ENCODE measurements around the gene HGFAC.

The HGFAC gene

GRCh38 chr4:3441501-3442459 lies at the start of gene HGFAC:
Gene HGFAC, plus strand, starts transcription at chr4:3441968. Its CDS starts 34 bp downstream, at chr4:3442002.
- H3K27ac Mint-ChIP-seq: no peak within 1 kb of the TSS
- no peaks in the 10 kb centered on the region for H3K36me3 Mint-ChIP-seq (ENCODE audit: low read depth)
- no peaks in the 10 kb centered on the region for H3K9me3 Mint-ChIP-seq
- ATAC-seq (no peak), DNase-seq (no peak)
- no peaks in the 10 kb centered on the region for H3K27me3 Mint-ChIP-seq
- H3K4me1 Mint-ChIP-seq: no peaks in the 10 kb centered on the region
- H3K4me3 Mint-ChIP-seq: no peak within 1 kb of the TSS

- no peak overlapping the region for H3K4me3 Mint-ChIP-seq
- no peak for ATAC-seq
Measured at GRCh38 chr4:3392321-3392720, 49.4 kb upstream of the HGFAC start.

GRCh38 chr4:3393171-3393570 lies 48.6 kb upstream of the HGFAC start:
- H3K4me1 Mint-ChIP-seq: peaks cover 9% of the 10 kb centered on the region
- H3K9me3 Mint-ChIP-seq: peaks cover 7% of the 10 kb centered on the region
- no peak for DNase-seq
- ATAC-seq: no peak
- H3K27ac Mint-ChIP-seq: no peak overlapping the region
- no peak overlapping the region for H3K4me3 Mint-ChIP-seq
- no peaks in the 10 kb centered on the region for H3K36me3 Mint-ChIP-seq (ENCODE audit: low read depth)
- H3K27me3 Mint-ChIP-seq: peaks cover 3% of the 10 kb centered on the region

More at GRCh38 chr4:3392321-3392720, 49.4 kb upstream of the HGFAC start:
- no peak for DNase-seq
- Mint-ChIP-seq H3K27ac (no peak overlapping the region), H3K36me3 (ENCODE audit: low read depth) (no peaks in the 10 kb centered on the region), H3K27me3 (peaks cover 3% of the 10 kb centered on the region), H3K4me1 (peaks cover 10% of the 10 kb centered on the region), H3K9me3 (peaks cover 7% of the 10 kb centered on the region)

- Mint-ChIP-seq H3K9me3 (peaks cover 7% of the 10 kb centered on the region), H3K4me1 (no peaks in the 10 kb centered on the region), H3K27ac (no peak overlapping the region), H3K4me3 (no peak overlapping the region), H3K27me3 (no peaks in the 10 kb centered on the region), H3K36me3 (ENCODE audit: low read depth) (no peaks in the 10 kb centered on the region)
- no peak for DNase-seq
- no peak for ATAC-seq
Measured at GRCh38 chr4:3396600-3396999, 45.2 kb upstream of the HGFAC start.

GRCh38 chr4:3397128-3397527 lies 44.6 kb upstream of the HGFAC start:
- Mint-ChIP-seq H3K27ac (no peak overlapping the region), H3K36me3 (ENCODE audit: low read depth) (no peaks in the 10 kb centered on the region), H3K4me1 (no peaks in the 10 kb centered on the region), H3K27me3 (no peaks in the 10 kb centered on the region), H3K4me3 (no peak overlapping the region), H3K9me3 (peaks cover 7% of the 10 kb centered on the region)
- ATAC-seq: no peak
- no peak for DNase-seq

- Mint-ChIP-seq H3K4me1 (no peaks in the 10 kb centered on the region), H3K27me3 (no peaks in the 10 kb centered on the region), H3K9me3 (peaks cover 7% of the 10 kb centered on the region), H3K27ac (no peak overlapping the region), H3K36me3 (ENCODE audit: low read depth) (no peaks in the 10 kb centered on the region), H3K4me3 (no peak overlapping the region)
- DNase-seq (no peak), ATAC-seq (peak; percentile 65)
Measured at GRCh38 chr4:3399277-3400194, 42.2 kb upstream of the HGFAC start.

- Mint-ChIP-seq H3K9me3 (peaks cover under 1% of the 10 kb centered on the region), H3K27ac (no peak overlapping the region), H3K36me3 (ENCODE audit: low read depth) (no peaks in the 10 kb centered on the region), H3K27me3 (no peaks in the 10 kb centered on the region), H3K4me1 (no peaks in the 10 kb centered on the region), H3K4me3 (no peak overlapping the region)
- DNase-seq (no peak), ATAC-seq (no peak)
Measured at GRCh38 chr4:3401436-3402171, 40.2 kb upstream of the HGFAC start.

- Mint-ChIP-seq H3K27me3 (no peaks in the 10 kb centered on the region), H3K36me3 (ENCODE audit: low read depth) (no peaks in the 10 kb centered on the region), H3K4me1 (no peaks in the 10 kb centered on the region), H3K4me3 (no peak overlapping the region), H3K9me3 (no peaks in the 10 kb centered on the region), H3K27ac (no peak overlapping the region)
- no peak for DNase-seq
- no peak for ATAC-seq
Measured at GRCh38 chr4:3402491-3403347, 39.0 kb upstream of the HGFAC start.

- no peaks in the 10 kb centered on the region for H3K27me3 Mint-ChIP-seq
- no peak overlapping the region for H3K4me3 Mint-ChIP-seq
- no peak for DNase-seq
- no peaks in the 10 kb centered on the region for H3K9me3 Mint-ChIP-seq
- no peak overlapping the region for H3K27ac Mint-ChIP-seq
- H3K36me3 Mint-ChIP-seq (ENCODE audit: low read depth): no peaks in the 10 kb centered on the region
- no peak for ATAC-seq
- no peaks in the 10 kb centered on the region for H3K4me1 Mint-ChIP-seq
Measured at GRCh38 chr4:3403348-3403906, 38.3 kb upstream of the HGFAC start.

- H3K27ac Mint-ChIP-seq: no peak overlapping the region
- ATAC-seq (no peak), DNase-seq (no peak)
- H3K4me1 Mint-ChIP-seq: no peaks in the 10 kb centered on the region
- no peaks in the 10 kb centered on the region for H3K27me3 Mint-ChIP-seq
- no peak overlapping the region for H3K4me3 Mint-ChIP-seq
- no peaks in the 10 kb centered on the region for H3K9me3 Mint-ChIP-seq
- H3K36me3 Mint-ChIP-seq (ENCODE audit: low read depth): no peaks in the 10 kb centered on the region
Measured at GRCh38 chr4:3404546-3404945, 37.2 kb upstream of the HGFAC start.

- Mint-ChIP-seq H3K36me3 (ENCODE audit: low read depth) (no peaks in the 10 kb centered on the region), H3K9me3 (no peaks in the 10 kb centered on the region), H3K27me3 (no peaks in the 10 kb centered on the region), H3K27ac (no peak overlapping the region), H3K4me3 (no peak overlapping the region), H3K4me1 (no peaks in the 10 kb centered on the region)
- ATAC-seq (no peak), DNase-seq (no peak)
Measured at GRCh38 chr4:3405176-3405575, 36.6 kb upstream of the HGFAC start.

GRCh38 chr4:3406021-3406420 lies 35.7 kb upstream of the HGFAC start:
- no peak overlapping the region for H3K27ac Mint-ChIP-seq
- H3K4me1 Mint-ChIP-seq: no peaks in the 10 kb centered on the region
- ATAC-seq: no peak
- H3K9me3 Mint-ChIP-seq: no peaks in the 10 kb centered on the region
- no peaks in the 10 kb centered on the region for H3K27me3 Mint-ChIP-seq
- no peaks in the 10 kb centered on the region for H3K36me3 Mint-ChIP-seq (ENCODE audit: low read depth)
- H3K4me3 Mint-ChIP-seq: no peak overlapping the region
- DNase-seq: no peak

GRCh38 chr4:3406431-3406830 lies 35.3 kb upstream of the HGFAC start:
- H3K9me3 Mint-ChIP-seq: no peaks in the 10 kb centered on the region
- no peak for ATAC-seq

More at GRCh38 chr4:3406431-3406830, 35.3 kb upstream of the HGFAC start:
- Mint-ChIP-seq H3K27me3 (no peaks in the 10 kb centered on the region), H3K27ac (no peak overlapping the region), H3K36me3 (ENCODE audit: low read depth) (no peaks in the 10 kb centered on the region), H3K4me3 (no peak overlapping the region), H3K4me1 (no peaks in the 10 kb centered on the region)
- no peak for DNase-seq
